WTC11 (cell line): ENCODE results near the gene AKT1S1. TPM values are rescaled to one million over a fixed set of nuclear protein-coding genes. Genes with fewer than 3 reads are reported as not detected.

ENCODE experiments used
- ATAC-seq: fragments of 200-7000 bp; cut with Tn5 transposase; 2 replicates; pipeline ENCODE4 v1.10.0; 2021; ENCODE audit warnings: mild to moderate bottlenecking, moderate library complexity
- CTCF ChIA-PET: fragments of 300-600 bp; sonication (Branson Sonifier 250); formaldehyde crosslinking; loops from one replicate; lab custom pipeline; 2021; ENCODE audit warnings: antibody characterized with exemption; lab: Charles Lee
- POLR2A ChIA-PET: fragments of 350-600 bp; sonication (Branson Sonifier 250); formaldehyde crosslinking; loops from one replicate; lab custom pipeline; 2021; ENCODE audit warnings: antibody characterized with exemption; lab: Charles Lee
- DNase-seq: peaks from one replicate; pipeline ENCODE4 v3.0.0; 2021; ENCODE audit warnings: low spot score
- H3K27ac Mint-ChIP-seq: 2 replicates; pipeline ENCODE4 v1.8.0; 2021; ENCODE audit warnings: mixed read lengths
- H3K27me3 Mint-ChIP-seq: 2 replicates; pipeline ENCODE4 v1.8.0; 2021; ENCODE audit warnings: low read depth, mild to moderate bottlenecking, moderate library complexity, mixed read lengths
- H3K36me3 Mint-ChIP-seq: 2 replicates; pipeline ENCODE4 v1.8.0; 2021; ENCODE audit warnings: mixed read lengths
- H3K4me1 Mint-ChIP-seq: 2 replicates; pipeline ENCODE4 v1.8.0; 2022; ENCODE audit warnings: mixed read lengths
- H3K4me3 Mint-ChIP-seq: 2 replicates; pipeline ENCODE4 v1.8.0; 2021; ENCODE audit warnings: mild to moderate bottlenecking, moderate library complexity, mixed read lengths
- H3K9me3 Mint-ChIP-seq: 2 replicates; pipeline ENCODE4 v1.8.0; 2021; ENCODE audit warnings: mixed read lengths
- CBFB ChIP-seq: sonication (generic); formaldehyde crosslinking; IDR thresholded peaks from 2 replicates; pipeline ENCODE4 v1.8.1; 2022; ENCODE audit warnings: mild to moderate bottlenecking, low read depth, missing genetic modification reagents
- CREM ChIP-seq: sonication (generic); formaldehyde crosslinking; IDR thresholded peaks from 2 replicates; pipeline ENCODE4 v1.8.1; 2022; ENCODE audit warnings: mild to moderate bottlenecking, missing genetic modification reagents, moderate library complexity
- CTCF ChIP-seq: fragments of 200-600 bp; IDR thresholded peaks from 2 replicates; pipeline ENCODE4 v1.8.0; 2022; ENCODE audit warnings: antibody characterized with exemption
- ELF4 ChIP-seq: sonication (generic); formaldehyde crosslinking; IDR thresholded peaks from 2 replicates; pipeline ENCODE4 v1.8.1; 2022; ENCODE audit warnings: low read depth, mild to moderate bottlenecking, moderate library complexity, missing genetic modification reagents
- ESRRA ChIP-seq: sonication (generic); formaldehyde crosslinking; IDR thresholded peaks from 2 replicates; pipeline ENCODE4 v1.8.1; 2022; ENCODE audit warnings: mild to moderate bottlenecking, missing genetic modification reagents, borderline replicate concordance
- GABPB1 ChIP-seq: sonication (generic); formaldehyde crosslinking; IDR thresholded peaks from 2 replicates; pipeline ENCODE4 v1.8.1; 2023; ENCODE audit warnings: mild to moderate bottlenecking, missing genetic modification reagents
- GTF2I ChIP-seq: fragments of 250-450 bp; sonication (Bioruptor Pico); conservative IDR thresholded peaks from 2 replicates; pipeline ENCODE4 v1.4.0; 2021; ENCODE audit warnings: mild to moderate bottlenecking
- HMGA2 ChIP-seq: fragments of 250-450 bp; sonication (Bioruptor Pico); IDR thresholded peaks from 2 replicates; pipeline ENCODE4 v1.4.0; 2021; ENCODE audit warnings: mild to moderate bottlenecking, moderate library complexity
- JAZF1 ChIP-seq: fragments of 250-450 bp; sonication (Bioruptor Pico); IDR thresholded peaks from 2 replicates; pipeline ENCODE4 v1.9.0; 2021; ENCODE audit warnings: moderate library complexity, mild to moderate bottlenecking, inconsistent platforms
- OVOL2 ChIP-seq: fragments of 250-450 bp; sonication (Bioruptor Pico); IDR thresholded peaks from 2 replicates; pipeline ENCODE4 v1.9.0; 2021; ENCODE audit warnings: mild to moderate bottlenecking, borderline replicate concordance
- PRDM15 ChIP-seq: sonication (generic); formaldehyde crosslinking; IDR thresholded peaks from 2 replicates; pipeline ENCODE4 v1.8.0; 2022; ENCODE audit warnings: missing genetic modification reagents
- ZNF121 ChIP-seq: sonication (generic); formaldehyde crosslinking; IDR thresholded peaks from 2 replicates; pipeline ENCODE4 v1.8.0; 2023; ENCODE audit warnings: missing genetic modification reagents
- ZNF219 ChIP-seq: sonication (generic); formaldehyde crosslinking; IDR thresholded peaks from 2 replicates; pipeline ENCODE4 v1.8.0; 2023; ENCODE audit warnings: missing genetic modification reagents, mild to moderate bottlenecking, borderline replicate concordance
- ZNF671 ChIP-seq: fragments of 250-450 bp; sonication (Bioruptor Pico); IDR thresholded peaks from 2 replicates; pipeline ENCODE4 v1.8.0; 2021; ENCODE audit warnings: mild to moderate bottlenecking
- total RNA-seq: library from RNA; stranded (reverse); gene quantifications from 3 replicates; pipeline ENCODE4 v1.2.3, GENCODE V29; 2021
- TF ChIP-seq, protein P1 (sequence below): sonication (generic); formaldehyde crosslinking; IDR thresholded peaks from 2 replicates; pipeline ENCODE4 v1.8.0; 2022; ENCODE audit warnings: mild to moderate bottlenecking, missing genetic modification reagents
- TF ChIP-seq, protein P2 (sequence below): sonication (generic); formaldehyde crosslinking; IDR thresholded peaks from 2 replicates; pipeline ENCODE4 v1.8.1; 2022; ENCODE audit warnings: mild to moderate bottlenecking, missing genetic modification reagents, moderate library complexity, borderline replicate concordance

The AKT1S1 gene
- total RNA-seq, 1 experiment from 2014 or later: 47.8 TPM

DNA sequence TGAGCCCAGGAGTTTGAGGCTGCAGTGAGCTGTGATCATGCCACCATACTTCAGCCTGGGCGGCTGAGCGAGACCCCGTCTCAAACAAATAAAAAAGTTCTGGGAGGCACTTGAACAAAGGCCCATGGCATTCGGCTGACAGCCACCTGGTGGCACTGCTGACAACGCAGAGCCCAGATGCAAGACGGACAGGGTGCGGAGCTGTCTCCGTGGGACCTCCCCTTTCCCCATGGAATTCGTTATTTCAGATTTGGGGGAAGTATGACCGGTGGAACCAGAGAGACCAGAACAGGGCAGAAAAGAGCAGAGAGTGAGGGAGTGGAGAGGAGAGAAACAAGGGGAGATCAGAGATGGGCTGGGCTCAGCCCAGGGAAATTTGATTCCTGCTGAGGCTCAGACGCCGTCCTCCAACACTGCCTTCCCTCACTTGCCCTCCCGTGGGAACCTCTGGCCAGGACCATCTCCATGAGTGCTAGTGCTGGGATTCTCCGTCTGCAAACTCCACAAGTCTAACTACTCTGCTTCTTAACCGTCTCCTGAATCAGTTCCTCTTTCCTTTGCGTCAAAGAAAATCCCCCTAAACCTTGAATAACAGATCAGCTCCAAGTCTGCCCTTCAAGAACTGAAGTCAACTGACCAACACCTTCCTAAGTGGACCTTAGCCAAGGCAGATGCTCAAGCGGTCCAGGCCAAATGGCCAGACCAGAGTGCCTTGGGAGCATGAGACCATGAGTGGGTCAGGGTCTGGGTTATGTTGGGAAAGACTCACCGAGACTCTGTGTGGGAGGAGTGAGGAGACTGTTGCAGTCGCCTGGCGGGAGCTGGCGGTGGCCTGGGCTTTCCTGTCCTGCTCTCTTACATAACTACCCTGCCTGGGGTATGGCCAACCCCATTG lies 39.9 kb upstream of the AKT1S1 start:
- Mint-ChIP-seq H3K9me3 (peaks cover 6% of the 10 kb centered on the region), H3K4me3 (no peak overlapping the region), H3K27ac (peak overlapping the region; percentile 92), H3K4me1 (peaks cover 25% of the 10 kb centered on the region), H3K36me3 (peaks cover 49% of the 10 kb centered on the region), H3K27me3 (no peaks in the 10 kb centered on the region)
- TF ChIP-seq ZNF219: no peak
- TF ChIP-seq JAZF1 (CRISPR knock-in tag): no peak
- peak; percentile 18; the same call in 1 of the 2 replicates for TF ChIP-seq CTCF
- no peak for TF ChIP-seq ESRRA (CRISPR knock-in tag)
- no peak for TF ChIP-seq HMGA2
- TF ChIP-seq ZNF671: no peak
- TF ChIP-seq GABPB1: no peak
- TF ChIP-seq ZNF121: peak; percentile 87
- no peak for TF ChIP-seq CBFB
- POLR2A ChIA-PET: interaction anchor here (1.0 to 2.4 kb wide), 3 partner anchors 9 to 13 kb away, joined by 3 to 7 read pairs (median 4); partner anchors contain the start of genes ATF5 and NUP62
- peak; percentile 62 for DNase-seq
- CTCF ChIA-PET: interaction anchor here (0.8 to 2.2 kb wide), 6 partner anchors 12 to 47 kb away, joined by 3 to 8 read pairs (median 4); partner anchors contain the start of genes ATF5 and NUP62
- ATAC-seq: peak; percentile 60

DNA sequence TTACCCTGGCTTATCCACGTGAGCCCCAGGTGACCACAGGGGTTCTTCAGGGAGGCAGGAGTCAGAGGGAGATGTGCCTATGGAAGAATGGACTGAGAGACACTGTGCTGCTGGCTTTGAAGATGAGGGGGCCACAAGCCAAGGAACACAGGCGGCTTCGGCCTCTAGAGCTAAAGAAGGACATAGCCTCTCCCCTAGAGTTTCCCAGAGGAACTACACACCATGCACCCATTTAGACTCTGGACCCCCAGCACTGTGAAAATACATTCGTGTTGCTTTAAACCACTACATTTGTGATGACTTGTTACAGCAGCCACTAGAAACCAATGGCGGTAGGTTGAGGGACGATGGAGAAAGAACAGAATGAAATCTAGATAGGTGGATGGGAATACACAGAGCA lies 38.1 kb upstream of the AKT1S1 start:
- ChIA-PET CTCF (interaction anchor here (0.7 to 3.1 kb wide), 4 partner anchors 12 to 1788 kb away, joined by 3 to 18 read pairs (median 4); no protein-coding TSS in a partner anchor), POLR2A (no interaction called here)
- peaks cover 6% of the 10 kb centered on the region for H3K9me3 Mint-ChIP-seq
- H3K27ac Mint-ChIP-seq: no peak overlapping the region; the same call in 1 of the 2 replicates
- peaks cover 11% of the 10 kb centered on the region for H3K4me1 Mint-ChIP-seq
- no peak for DNase-seq
- H3K27me3 Mint-ChIP-seq: no peaks in the 10 kb centered on the region
- no peak for TF ChIP-seq OVOL2 (CRISPR knock-in tag)
- no peak for TF ChIP-seq CREM (CRISPR knock-in tag)
- TF ChIP-seq PRDM15: no peak
- TF ChIP-seq, protein P1, sequence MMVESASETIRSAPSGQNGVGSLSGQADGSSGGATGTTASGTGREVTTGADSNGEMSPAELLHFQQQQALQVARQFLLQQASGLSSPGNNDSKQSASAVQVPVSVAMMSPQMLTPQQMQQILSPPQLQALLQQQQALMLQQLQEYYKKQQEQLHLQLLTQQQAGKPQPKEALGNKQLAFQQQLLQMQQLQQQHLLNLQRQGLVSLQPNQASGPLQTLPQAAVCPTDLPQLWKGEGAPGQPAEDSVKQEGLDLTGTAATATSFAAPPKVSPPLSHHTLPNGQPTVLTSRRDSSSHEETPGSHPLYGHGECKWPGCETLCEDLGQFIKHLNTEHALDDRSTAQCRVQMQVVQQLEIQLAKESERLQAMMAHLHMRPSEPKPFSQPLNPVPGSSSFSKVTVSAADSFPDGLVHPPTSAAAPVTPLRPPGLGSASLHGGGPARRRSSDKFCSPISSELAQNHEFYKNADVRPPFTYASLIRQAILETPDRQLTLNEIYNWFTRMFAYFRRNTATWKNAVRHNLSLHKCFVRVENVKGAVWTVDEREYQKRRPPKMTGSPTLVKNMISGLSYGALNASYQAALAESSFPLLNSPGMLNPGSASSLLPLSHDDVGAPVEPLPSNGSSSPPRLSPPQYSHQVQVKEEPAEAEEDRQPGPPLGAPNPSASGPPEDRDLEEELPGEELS (CRISPR knock-in tag): no peak
- TF ChIP-seq ELF4: no peak
- TF ChIP-seq GTF2I (CRISPR knock-in tag): 0 out of 2 replicates have a peak, but pooled peaks have one; percentile 14
- TF ChIP-seq, protein P2, sequence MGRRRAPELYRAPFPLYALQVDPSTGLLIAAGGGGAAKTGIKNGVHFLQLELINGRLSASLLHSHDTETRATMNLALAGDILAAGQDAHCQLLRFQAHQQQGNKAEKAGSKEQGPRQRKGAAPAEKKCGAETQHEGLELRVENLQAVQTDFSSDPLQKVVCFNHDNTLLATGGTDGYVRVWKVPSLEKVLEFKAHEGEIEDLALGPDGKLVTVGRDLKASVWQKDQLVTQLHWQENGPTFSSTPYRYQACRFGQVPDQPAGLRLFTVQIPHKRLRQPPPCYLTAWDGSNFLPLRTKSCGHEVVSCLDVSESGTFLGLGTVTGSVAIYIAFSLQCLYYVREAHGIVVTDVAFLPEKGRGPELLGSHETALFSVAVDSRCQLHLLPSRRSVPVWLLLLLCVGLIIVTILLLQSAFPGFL (CRISPR knock-in tag): no peak
- no peak overlapping the region for H3K4me3 Mint-ChIP-seq
- H3K36me3 Mint-ChIP-seq: peaks cover 51% of the 10 kb centered on the region
- no peak for ATAC-seq
